Thymus (tissue), 11 donors: ENCODE data around the gene ZNF385B. TPM values are rescaled to one million over a fixed set of nuclear protein-coding genes. Genes with fewer than 3 reads are reported as not detected.
"Not testable (repeated sequence)": the region's sequence is repeated elsewhere in the genome, so short reads cannot be mapped to it uniquely, and the experiment has no call there.

Experiments
- DNase-seq, 9 donors: peaks; one replicate each; pipeline ENCODE4 v3.0.0-alpha.2; 2013; ENCODE audit warnings: low spot score in 9 of 9, low read depth in 6 of 9, missing footprints in 1 of 9
- H3K27ac ChIP-seq, 2 donors: one replicate each; pipeline ENCODE4 v1.5.1; 2013; ENCODE audit warnings: control low read depth in 1 of 2, low read depth in 1 of 2, low read length in 1 of 2, mild to moderate bottlenecking in 1 of 2, moderate library complexity in 1 of 2
- H3K27me3 ChIP-seq, 2 donors: one replicate each; pipeline ENCODE4 v1.5.1; 2013; ENCODE audit warnings: low read length in 1 of 2; ENCODE audit not compliant: control insufficient read depth in 2 of 2, insufficient read depth in 1 of 2
- H3K36me3 ChIP-seq, 2 donors: one replicate each; pipeline ENCODE4 v1.5.1; 2013; ENCODE audit warnings: low read length in 1 of 2, mild to moderate bottlenecking in 1 of 2, moderate library complexity in 1 of 2; ENCODE audit not compliant: control insufficient read depth in 2 of 2, insufficient read depth in 2 of 2
- H3K4me1 ChIP-seq, 2 donors: one replicate each; pipeline ENCODE4 v1.5.1; 2013; ENCODE audit warnings: low read length in 2 of 2; ENCODE audit not compliant: control insufficient read depth in 2 of 2, insufficient read depth in 2 of 2
- H3K4me3 ChIP-seq, 2 donors: one replicate each; pipeline ENCODE4 v1.5.1; 2013; ENCODE audit warnings: low read length in 2 of 2, control low read depth in 1 of 2, mild to moderate bottlenecking in 1 of 2
- H3K9me3 ChIP-seq, 2 donors: one replicate each; pipeline ENCODE4 v1.5.1; 2013; ENCODE audit warnings: low read length in 1 of 2, mild to moderate bottlenecking in 1 of 2; ENCODE audit not compliant: control insufficient read depth in 2 of 2, insufficient read depth in 1 of 2
- WGBS: extraction: QIAGEN DNeasy Blood & Tissue Kit; methylation state at CpG from one replicate; pipeline ENCODE4 v1.1.7; 2013; 5-methylcytosine and 5-hydroxymethylcytosine counted together
- polyA plus RNA-seq: library from polyadenylated mRNA; stranded (reverse); fragments of 200-250 nt; gene quantifications from one replicate; pipeline ENCODE4 v1.2.3, GENCODE V29; 2013
- total RNA-seq: library from RNA; stranded (reverse); fragments of 120-200 nt; gene quantifications from one replicate; pipeline ENCODE4 v1.2.4, GENCODE V29; 2013
- donor health status: healthy.

Gene ZNF385B
- total and polyA plus RNA-seq, 2 donors = 0.14 to 2.0 TPM

- not testable (repeated sequence) for H3K4me3 ChIP-seq, DNase-seq, H3K4me1 ChIP-seq, H3K9me3 ChIP-seq, H3K27me3 ChIP-seq, H3K27ac ChIP-seq, H3K36me3 ChIP-seq
- 68% methylated on average over 2 of the region's 2 CpGs for WGBS
Observed at GRCh38 chr2:179631769-179632385, 229.5 kb downstream of the ZNF385B start.

GRCh38 chr2:179629776-179630175 lies 231.6 kb downstream of the ZNF385B start:
- WGBS = 88% methylated on average over 5 of the region's 5 CpGs
- H3K36me3 ChIP-seq, DNase-seq: not testable (repeated sequence)

GRCh38 chr2:179626261-179626660 lies 235.2 kb downstream of the ZNF385B start:
- 93% methylated on average over 2 of the region's 2 CpGs for WGBS
- H3K4me3 ChIP-seq = no peak overlapping the region
- no peaks in the 10 kb centered on the region for H3K36me3 ChIP-seq
- no peaks in the 10 kb centered on the region for H3K9me3 ChIP-seq
- no peaks in the 10 kb centered on the region for H3K4me1 ChIP-seq
- H3K27me3 ChIP-seq = no peaks in the 10 kb centered on the region
- no peak for DNase-seq
- H3K27ac ChIP-seq = no peak overlapping the region

More at GRCh38 chr2:179629776-179630175, 231.6 kb downstream of the ZNF385B start:
- not testable (repeated sequence) for H3K27me3 ChIP-seq, H3K4me1 ChIP-seq, H3K9me3 ChIP-seq, H3K4me3 ChIP-seq, H3K27ac ChIP-seq

- Histone ChIP-seq H3K27me3 (no peaks in the 10 kb centered on the region), H3K4me1 (no peaks in the 10 kb centered on the region), H3K36me3 (no peaks in the 10 kb centered on the region), H3K4me3 (no peak overlapping the region), H3K27ac (no peak overlapping the region), H3K9me3 (no peaks in the 10 kb centered on the region)
- WGBS = 93% methylated on average over 3 of the region's 3 CpGs
- DNase-seq = no peak
Observed at GRCh38 chr2:179622635-179623300, 238.6 kb downstream of the ZNF385B start.

- no peaks in the 10 kb centered on the region for H3K4me1 ChIP-seq
- no peak overlapping the region for H3K27ac ChIP-seq
- H3K27me3 ChIP-seq = no peaks in the 10 kb centered on the region
- H3K9me3 ChIP-seq = no peaks in the 10 kb centered on the region
- WGBS = 80% methylated on average over 1 of the region's 1 CpG
- H3K4me3 ChIP-seq = no peak overlapping the region
- no peaks in the 10 kb centered on the region for H3K36me3 ChIP-seq
- no peak for DNase-seq
Observed at GRCh38 chr2:179622112-179622511, 239.3 kb downstream of the ZNF385B start.

- 97% methylated on average over 1 of the region's 1 CpG for WGBS
- Histone ChIP-seq H3K36me3 (no peaks in the 10 kb centered on the region), H3K9me3 (no peaks in the 10 kb centered on the region), H3K27me3 (no peaks in the 10 kb centered on the region), H3K4me1 (no peaks in the 10 kb centered on the region), H3K27ac (no peak overlapping the region), H3K4me3 (no peak overlapping the region)
- no peak for DNase-seq
Observed at GRCh38 chr2:179619947-179620467, 241.4 kb downstream of the ZNF385B start.

GRCh38 chr2:179614121-179614520 lies 247.3 kb downstream of the ZNF385B start:
- Histone ChIP-seq H3K36me3 (no peaks in the 10 kb centered on the region), H3K4me3 (no peak overlapping the region), H3K27me3 (no peaks in the 10 kb centered on the region), H3K4me1 (no peaks in the 10 kb centered on the region), H3K9me3 (no peaks in the 10 kb centered on the region), H3K27ac (no peak overlapping the region)
- 82% methylated on average over 3 of the region's 3 CpGs for whole genome bisulfite sequencing
- DNase-seq = no peak

- Histone ChIP-seq H3K4me1 (no peaks in the 10 kb centered on the region), H3K27me3 (no peaks in the 10 kb centered on the region), H3K4me3 (no peak overlapping the region), H3K27ac (no peak overlapping the region), H3K36me3 (no peaks in the 10 kb centered on the region), H3K9me3 (no peaks in the 10 kb centered on the region)
- WGBS = 84% methylated on average over 4 of the region's 4 CpGs
- no peak for DNase-seq
Observed at GRCh38 chr2:179613701-179614100, 247.7 kb downstream of the ZNF385B start.

GRCh38 chr2:179613299-179613651 lies 248.1 kb downstream of the ZNF385B start:
- no peaks in the 10 kb centered on the region for H3K4me1 ChIP-seq
- H3K27ac ChIP-seq = no peak overlapping the region
- H3K27me3 ChIP-seq = no peaks in the 10 kb centered on the region
- DNase-seq = no peak
- H3K4me3 ChIP-seq = no peak overlapping the region
- no peaks in the 10 kb centered on the region for H3K36me3 ChIP-seq
- 96% methylated on average over 2 of the region's 2 CpGs for WGBS
- H3K9me3 ChIP-seq = no peaks in the 10 kb centered on the region
